ENCODE measurements around the gene GRID2. TPM values are rescaled to one million over a fixed set of nuclear protein-coding genes. Genes with fewer than 3 reads are reported as not detected.

GRID2 gene
- total RNA-seq, 2 donors from 2014 or later, result 27.3 to 40.4 TPM

- DNase-seq, result no peak
- H3K4me3 Mint-ChIP-seq, result no peak overlapping the region
- Histone ChIP-seq H3K9me3 (ENCODE audit: control insufficient read depth, low read length) (no peaks in the 10 kb centered on the region), H3K27me3 (ENCODE audit: control insufficient read depth, insufficient read depth, low read length, poor library complexity, severe bottlenecking) (no peaks in the 10 kb centered on the region), H3K4me3 (ENCODE audit: low read length) (no peak overlapping the region), H3K36me3 (ENCODE audit: control insufficient read depth, insufficient read depth, low read length) (no peaks in the 10 kb centered on the region), H3K4me1 (ENCODE audit: control insufficient read depth, insufficient read depth, low read length) (no peaks in the 10 kb centered on the region), H3K27ac (ENCODE audit: low read depth, low read length) (no peak overlapping the region), H3K9ac (ENCODE audit: extremely low read depth, low read length, poor library complexity, severe bottlenecking) (no peak overlapping the region)
- H3K27me3 Mint-ChIP-seq (ENCODE audit: insufficient read depth), result no peaks in the 10 kb centered on the region
- H3K36me3 Mint-ChIP-seq (ENCODE audit: low read depth), result no peaks in the 10 kb centered on the region
- TF ChIP-seq CTCF (conservative IDR thresholded peaks at IDR 0.05), result no peak
- no peaks in the 10 kb centered on the region for H3K9me3 Mint-ChIP-seq
- H3K27ac Mint-ChIP-seq, result no peak overlapping the region
- WGBS, 2 experiments (ENCODE audit: insufficient coverage in 1 of 2, insufficient read length in 1 of 2), result 92 to 100% methylated on average over 1 to 2 of the region's 2 CpGs
- H3K4me1 Mint-ChIP-seq, result peaks cover 4% of the 10 kb centered on the region
Measured at GRCh38 chr4:93756101-93756500, 1452.3 kb downstream of the GRID2 start.

GRCh38 chr4:93759506-93759905 lies 1455.7 kb downstream of the GRID2 start:
- Histone ChIP-seq H3K9ac (ENCODE audit: extremely low read depth, low read length, poor library complexity, severe bottlenecking) (no peak overlapping the region), H3K27ac (ENCODE audit: low read depth, low read length) (no peak overlapping the region), H3K4me1 (ENCODE audit: control insufficient read depth, insufficient read depth, low read length) (no peaks in the 10 kb centered on the region), H3K9me3 (ENCODE audit: control insufficient read depth, low read length) (no peaks in the 10 kb centered on the region), H3K36me3 (ENCODE audit: control insufficient read depth, insufficient read depth, low read length) (no peaks in the 10 kb centered on the region), H3K4me3 (ENCODE audit: low read length) (no peak overlapping the region), H3K27me3 (ENCODE audit: control insufficient read depth, insufficient read depth, low read length, poor library complexity, severe bottlenecking) (no peaks in the 10 kb centered on the region)
- Mint-ChIP-seq H3K36me3 (ENCODE audit: low read depth) (no peaks in the 10 kb centered on the region), H3K27ac (no peak overlapping the region), H3K9me3 (no peaks in the 10 kb centered on the region), H3K4me1 (peaks cover 13% of the 10 kb centered on the region), H3K4me3 (no peak overlapping the region), H3K27me3 (ENCODE audit: insufficient read depth) (no peaks in the 10 kb centered on the region)
- 89 to 100% methylated on average over 1 to 2 of the region's 2 CpGs for WGBS, 2 experiments (ENCODE audit: insufficient coverage in 1 of 2, insufficient read length in 1 of 2)
- no peak for TF ChIP-seq CTCF (conservative IDR thresholded peaks at IDR 0.05)
- DNase-seq, result no peak

GRCh38 chr4:93760284-93760683 lies 1456.5 kb downstream of the GRID2 start:
- no peak overlapping the region for H3K4me3 Mint-ChIP-seq

More at GRCh38 chr4:93760284-93760683, 1456.5 kb downstream of the GRID2 start:
- H3K4me3 ChIP-seq (ENCODE audit: low read length), result no peak overlapping the region
- DNase-seq, result no peak
- H3K36me3 Mint-ChIP-seq (ENCODE audit: low read depth), result no peaks in the 10 kb centered on the region
- H3K9me3 ChIP-seq (ENCODE audit: control insufficient read depth, low read length), result no peaks in the 10 kb centered on the region
- H3K4me1 ChIP-seq (ENCODE audit: control insufficient read depth, insufficient read depth, low read length), result no peaks in the 10 kb centered on the region
- no peak overlapping the region for H3K9ac ChIP-seq (ENCODE audit: extremely low read depth, low read length, poor library complexity, severe bottlenecking)
- no peaks in the 10 kb centered on the region for H3K27me3 Mint-ChIP-seq (ENCODE audit: insufficient read depth)
- H3K27ac Mint-ChIP-seq, result no peak overlapping the region
- peaks cover 13% of the 10 kb centered on the region for H3K4me1 Mint-ChIP-seq
- H3K27ac ChIP-seq (ENCODE audit: low read depth, low read length), result no peak overlapping the region
- no peak for TF ChIP-seq CTCF (conservative IDR thresholded peaks at IDR 0.05)
- H3K36me3 ChIP-seq (ENCODE audit: control insufficient read depth, insufficient read depth, low read length), result no peaks in the 10 kb centered on the region
- WGBS, 2 experiments (ENCODE audit: insufficient coverage in 1 of 2, insufficient read length in 1 of 2), result 90 to 95% methylated on average over 2 of the region's 2 CpGs
- H3K27me3 ChIP-seq (ENCODE audit: control insufficient read depth, insufficient read depth, low read length, poor library complexity, severe bottlenecking), result no peaks in the 10 kb centered on the region
- H3K9me3 Mint-ChIP-seq, result no peaks in the 10 kb centered on the region
